Measurements from ENCODE around the gene ZNF565.
"Not testable (repeated sequence)": the region's sequence is repeated elsewhere in the genome, so short reads cannot be mapped to it uniquely, and the experiment has no call there.

The ZNF565 gene

DNA sequence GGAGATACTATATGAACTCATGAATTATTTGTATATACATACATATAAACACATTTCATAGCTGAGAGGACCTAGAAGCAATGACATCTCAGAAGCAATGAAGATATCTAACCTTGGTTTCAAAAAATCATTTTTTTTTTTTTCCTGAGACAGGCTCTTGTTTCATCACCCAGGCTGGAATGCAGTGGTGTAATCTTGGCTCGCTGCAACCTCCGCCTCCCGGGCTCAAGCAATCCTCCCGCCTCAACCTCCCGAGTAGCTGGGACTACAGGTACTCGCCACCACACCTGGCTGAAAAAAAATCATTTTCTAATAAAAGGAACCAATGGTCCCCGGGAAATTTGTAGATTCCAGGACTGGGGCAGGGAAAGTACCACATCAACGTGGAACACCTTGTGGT, 4.0 kb downstream of the ZNF565 start:
- no peak for DNase-seq

DNA sequence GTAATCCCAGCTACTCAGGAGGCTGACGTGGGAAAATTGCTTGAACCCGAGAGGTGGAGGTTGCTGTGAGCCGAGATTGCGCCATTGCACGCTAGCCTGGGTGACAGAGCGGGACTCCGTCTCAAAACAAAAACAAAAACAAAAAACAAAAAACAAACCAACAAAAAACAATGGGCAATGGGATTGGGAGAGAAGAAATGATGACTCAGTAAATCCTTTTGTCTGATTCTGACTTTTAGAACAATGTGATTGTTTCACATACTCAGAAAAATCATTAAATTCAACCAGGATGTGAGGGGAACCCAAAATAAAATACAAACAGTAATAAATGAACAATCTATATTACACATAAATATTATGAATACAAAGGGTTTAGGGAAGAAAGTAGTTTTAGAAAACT, 5.1 kb downstream of the ZNF565 start:
- no peak for DNase-seq

DNA sequence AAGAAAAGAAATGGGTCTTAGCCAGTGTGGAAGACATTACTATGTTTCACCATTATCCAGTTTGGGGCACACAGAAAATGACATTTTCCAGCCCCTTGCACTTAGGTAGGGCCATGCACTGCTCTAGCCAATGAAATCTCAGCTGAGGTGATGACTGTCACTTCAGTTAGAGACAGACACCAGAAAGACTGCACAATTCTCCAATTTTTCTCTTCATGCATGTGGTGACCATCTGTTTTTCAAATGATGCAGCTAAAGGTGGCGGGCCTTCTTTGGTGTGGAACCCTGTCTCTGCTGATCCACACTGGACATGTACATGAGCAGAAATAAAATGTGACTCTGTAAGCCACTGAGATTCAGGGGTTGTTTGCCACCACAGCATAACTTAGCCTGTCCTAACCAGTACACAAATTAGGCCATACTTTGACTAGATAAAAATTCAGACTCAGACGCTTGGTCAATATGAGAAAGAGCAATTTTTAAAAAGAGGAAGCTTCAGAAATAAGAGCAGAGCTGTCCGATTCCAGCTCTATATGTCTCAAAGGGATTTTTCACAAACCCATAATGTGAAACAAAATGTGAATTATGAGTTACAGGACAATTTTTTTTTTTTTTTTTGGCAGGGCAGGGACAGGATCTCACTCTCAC, 6.7 kb downstream of the ZNF565 start:
- no peak for DNase-seq

DNA sequence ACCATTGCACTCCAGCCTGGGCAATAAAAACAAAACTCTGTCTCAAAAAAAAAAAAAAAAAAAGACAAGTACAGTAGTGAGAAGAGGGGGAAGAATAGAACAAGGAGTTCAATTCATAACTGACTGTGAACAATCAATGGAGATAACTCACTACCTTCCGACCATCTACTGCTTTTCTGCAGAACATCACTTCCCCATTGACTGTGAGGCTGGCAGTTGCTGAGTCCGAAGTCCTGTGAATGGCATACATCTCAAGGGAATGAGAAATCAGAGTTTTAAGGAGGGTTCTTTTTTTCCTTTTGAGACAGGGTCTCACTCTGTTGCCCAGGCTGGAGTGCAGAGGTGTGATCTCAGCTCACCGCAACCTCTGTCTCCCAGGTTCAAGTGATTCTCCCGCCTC, 11.2 kb downstream of the ZNF565 start:
- no peak for DNase-seq

DNA sequence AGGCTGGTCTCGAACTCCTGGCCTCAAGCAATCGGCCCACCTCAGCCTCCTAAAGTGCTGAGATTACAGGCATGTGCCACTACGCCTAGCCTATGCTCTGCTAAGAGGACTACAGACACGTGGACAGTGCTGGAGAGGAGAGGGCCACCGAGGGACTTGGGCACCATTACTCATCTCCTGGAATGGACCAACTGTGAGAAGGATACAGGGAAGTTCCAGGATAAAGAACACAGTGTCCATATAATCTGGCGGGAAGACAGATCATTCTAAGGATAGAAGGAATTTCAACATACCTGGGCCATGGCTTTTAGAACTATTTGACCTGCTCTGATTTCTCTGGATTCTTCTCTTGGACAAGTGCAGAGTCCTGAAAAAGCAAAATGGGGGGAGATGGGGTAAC, 12.8 kb downstream of the ZNF565 start:
- DNase-seq = no peak

DNA sequence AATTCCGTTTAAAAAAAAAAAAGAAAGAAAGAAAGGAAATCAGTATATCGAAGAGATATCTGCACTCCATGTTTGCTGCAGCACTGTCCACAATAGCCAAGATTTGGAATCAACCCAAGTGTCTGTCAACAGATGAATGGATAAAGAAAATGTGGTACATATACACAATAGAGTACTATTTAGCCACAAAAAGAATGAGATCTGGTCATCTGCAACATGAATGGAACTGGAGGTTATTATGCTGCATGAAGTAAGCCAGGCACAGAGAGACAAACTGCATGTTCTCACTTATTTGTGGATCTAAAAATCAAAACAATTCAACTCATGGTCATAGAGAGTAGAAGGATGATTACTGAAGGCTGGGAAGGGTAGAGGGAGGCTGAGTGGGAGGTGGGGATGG, 16.3 kb downstream of the ZNF565 start:
- DNase-seq = no peak

DNA sequence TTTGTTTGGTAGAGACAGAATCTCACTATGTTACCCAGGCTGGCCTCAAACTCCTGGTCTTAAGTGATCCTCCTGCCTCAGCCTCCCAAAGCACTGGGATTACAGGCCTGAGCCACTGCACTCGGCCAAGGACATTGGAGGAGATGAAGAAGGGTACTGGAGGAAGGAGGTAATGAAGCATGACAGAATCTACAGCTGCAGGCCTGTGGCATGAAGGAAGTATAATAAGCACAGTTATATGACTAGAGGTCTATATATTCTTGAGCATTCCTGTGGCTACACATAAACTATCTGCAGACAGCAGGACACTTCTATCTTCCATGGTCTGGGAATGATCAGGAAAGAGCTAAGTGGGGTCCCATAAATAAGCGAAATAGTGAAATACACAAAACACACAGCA, 18.2 kb downstream of the ZNF565 start:
- no peak for DNase-seq

DNA sequence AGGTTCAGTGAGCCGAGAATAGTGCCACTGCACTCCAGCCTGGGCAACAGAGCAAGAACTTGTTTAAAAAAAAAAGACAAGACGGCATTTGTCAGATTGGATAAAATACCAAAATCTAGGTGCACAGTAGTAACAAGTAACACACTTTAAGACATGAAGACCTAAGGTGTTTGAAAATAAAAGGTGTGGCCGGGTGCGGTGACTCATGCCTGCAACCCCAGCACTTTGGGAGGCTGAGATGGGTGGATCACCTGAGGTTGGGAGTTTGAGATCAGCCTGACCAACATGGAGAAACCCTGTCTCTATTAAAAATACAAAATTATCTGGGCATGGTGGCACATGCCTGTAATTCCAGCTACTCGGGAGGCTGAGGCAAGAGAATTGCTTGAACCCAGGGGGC, 27.7 kb downstream of the ZNF565 start:
- not testable (repeated sequence) for DNase-seq

DNA sequence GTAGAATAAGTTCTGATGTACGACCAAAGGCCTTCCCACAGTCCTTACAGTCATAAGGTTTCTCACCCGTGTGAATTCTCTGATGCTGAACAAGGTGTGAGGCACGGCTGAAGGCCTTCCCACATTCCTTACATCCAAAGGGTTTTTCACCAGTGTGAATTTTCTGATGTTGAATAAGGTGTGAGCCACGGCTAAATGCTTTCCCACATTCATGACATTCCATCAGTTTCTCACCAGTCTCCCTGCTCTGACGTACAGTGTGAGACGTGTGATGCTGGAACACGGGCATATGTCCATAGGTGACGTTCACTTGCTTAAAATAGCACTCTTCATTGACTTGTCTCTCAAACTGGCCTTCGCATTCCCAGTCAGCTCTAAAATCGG, 31.2 kb downstream of the ZNF565 start:
- DNase-seq = no peak

DNA sequence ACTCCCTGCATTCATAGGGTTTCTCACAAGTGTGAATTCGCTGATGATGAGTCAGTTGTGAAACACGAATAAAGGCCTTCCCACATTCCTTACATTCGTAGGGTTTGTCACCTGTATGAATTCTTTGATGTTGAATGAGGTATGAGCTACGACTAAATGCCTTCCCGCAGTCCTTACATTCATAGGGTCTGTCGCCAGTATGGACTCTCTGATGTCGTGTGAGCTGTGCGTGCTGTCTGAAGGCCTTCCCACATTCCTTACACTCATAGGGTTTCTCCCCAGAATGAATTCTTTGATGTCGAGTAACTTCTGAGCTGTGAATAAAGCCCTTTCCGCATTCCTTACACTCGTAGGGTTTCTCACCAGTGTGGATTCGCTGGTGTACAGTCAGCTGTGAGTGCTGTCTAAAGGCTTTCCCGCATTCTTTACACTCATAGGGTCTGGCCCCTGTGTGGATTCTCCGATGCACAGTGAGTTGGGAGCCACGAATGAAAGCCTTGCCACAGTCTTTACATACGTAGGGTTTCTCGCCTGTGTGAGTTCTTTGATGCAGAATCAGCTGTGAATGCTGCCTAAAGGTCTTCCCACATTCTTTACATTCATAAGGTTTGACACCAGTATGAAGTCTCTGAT, 31.7 kb downstream of the ZNF565 start:
- no peak for DNase-seq

DNA sequence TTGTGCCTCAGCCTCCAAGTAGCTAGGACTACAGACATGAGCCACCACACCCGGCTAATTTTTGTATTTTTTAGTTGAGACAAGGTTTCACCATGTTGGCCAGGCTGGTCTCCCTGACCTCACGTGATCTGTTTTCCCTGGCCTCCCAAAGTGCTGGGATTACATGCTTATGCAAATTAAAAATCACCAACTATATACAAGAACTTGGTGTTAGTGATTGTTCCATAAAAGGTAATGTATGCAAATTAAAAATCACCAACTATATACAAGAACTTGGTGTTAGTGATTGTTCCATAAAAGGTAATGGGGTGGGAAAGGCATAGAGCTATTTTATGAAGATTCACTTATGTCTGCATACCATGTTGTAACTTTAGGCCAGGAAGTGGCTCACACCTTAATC, 35.4 kb downstream of the ZNF565 start:
- not testable (repeated sequence) for DNase-seq

DNA sequence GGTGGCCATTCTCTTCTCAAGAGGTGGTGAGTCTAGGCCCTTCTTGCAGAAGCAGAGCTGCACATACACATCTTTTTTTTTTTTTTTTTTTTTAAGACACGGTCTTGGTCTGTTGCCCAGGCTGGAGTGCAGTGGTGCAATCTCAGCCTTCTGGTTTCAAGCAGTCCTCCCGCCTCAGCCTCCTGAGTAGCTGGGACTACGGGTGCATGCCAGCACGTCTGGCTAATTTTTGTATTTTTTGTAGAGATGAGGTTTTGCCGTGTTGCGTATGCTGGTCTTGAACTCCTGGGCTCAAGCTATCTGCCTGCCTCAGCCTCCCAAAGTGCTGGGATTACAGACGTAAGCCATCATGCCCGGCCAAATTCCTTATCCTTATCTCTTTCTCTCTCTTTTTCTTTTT, 40.6 kb downstream of the ZNF565 start:
- DNase-seq = not testable (repeated sequence)

DNA sequence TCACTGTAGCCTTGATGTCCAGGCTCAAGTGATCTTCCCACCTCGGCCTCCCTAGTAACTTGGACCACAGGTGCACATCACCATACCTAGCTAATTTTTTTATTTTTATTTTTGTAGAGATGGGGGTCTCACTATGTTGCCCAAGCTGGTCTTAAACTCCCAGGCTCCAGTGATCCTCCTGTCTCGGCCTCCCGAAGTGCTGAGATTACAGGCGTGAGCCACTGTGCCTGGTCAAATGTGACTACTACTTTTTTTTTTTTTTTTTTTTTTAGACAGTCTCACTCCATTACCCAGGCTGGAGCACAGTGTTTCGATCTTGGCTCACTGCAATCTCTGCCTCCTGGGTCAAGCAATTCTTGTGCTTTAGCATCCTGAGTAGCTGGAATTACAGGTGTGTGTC, 41.6 kb downstream of the ZNF565 start:
- DNase-seq = no peak

DNA sequence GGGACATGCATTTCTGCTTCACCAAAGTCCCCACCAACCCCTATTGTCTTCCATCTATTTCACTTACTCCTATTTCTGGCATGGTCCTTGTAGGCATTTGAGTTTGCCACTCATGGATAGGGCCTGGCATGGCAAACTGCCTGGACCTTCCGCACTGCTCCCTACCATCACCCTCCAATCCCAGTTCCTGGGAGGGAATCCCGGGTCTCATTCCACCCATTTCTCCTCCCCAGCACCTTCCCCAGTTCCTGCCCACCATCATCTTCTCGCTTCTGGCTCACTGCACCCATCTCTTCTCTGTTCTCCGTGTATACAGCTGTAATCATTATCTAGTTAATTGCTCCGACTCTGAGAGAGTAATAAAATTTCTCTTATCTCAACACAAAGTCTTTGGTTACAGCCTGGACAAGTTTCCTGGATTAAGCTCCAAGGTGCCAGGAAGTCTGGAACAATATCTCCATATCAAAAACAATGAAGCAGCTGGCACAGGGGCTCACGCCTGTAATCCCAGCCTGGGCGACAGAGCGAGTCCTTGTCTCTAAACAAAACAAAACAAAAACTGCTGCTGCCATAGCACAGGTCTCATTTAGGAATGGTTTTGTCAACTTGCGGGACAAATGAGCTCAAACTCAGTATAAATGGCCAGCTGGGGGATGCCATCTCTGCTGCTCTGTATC, 45.2 kb downstream of the ZNF565 start:
- no peak for DNase-seq

DNA sequence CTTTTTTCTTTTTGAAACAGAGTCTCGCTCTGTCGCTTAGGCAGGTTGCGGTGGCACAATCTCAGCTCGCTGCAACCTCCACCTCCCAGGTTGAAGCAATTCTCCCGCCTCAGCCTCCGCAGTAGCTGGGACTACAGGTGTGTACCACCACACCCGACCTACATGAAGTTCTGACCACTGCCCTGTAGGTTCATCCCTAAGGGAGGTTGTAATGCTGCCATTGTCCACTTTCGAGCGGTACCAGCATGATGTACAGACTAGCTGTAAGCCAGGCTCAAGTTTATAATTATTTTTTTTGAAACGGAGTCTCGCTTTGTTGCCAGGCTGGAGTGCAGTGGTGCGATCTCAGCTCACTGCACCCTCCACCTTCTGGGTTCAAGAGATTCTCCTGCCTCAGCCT, 50.7 kb downstream of the ZNF565 start:
- DNase-seq = no peak

DNA sequence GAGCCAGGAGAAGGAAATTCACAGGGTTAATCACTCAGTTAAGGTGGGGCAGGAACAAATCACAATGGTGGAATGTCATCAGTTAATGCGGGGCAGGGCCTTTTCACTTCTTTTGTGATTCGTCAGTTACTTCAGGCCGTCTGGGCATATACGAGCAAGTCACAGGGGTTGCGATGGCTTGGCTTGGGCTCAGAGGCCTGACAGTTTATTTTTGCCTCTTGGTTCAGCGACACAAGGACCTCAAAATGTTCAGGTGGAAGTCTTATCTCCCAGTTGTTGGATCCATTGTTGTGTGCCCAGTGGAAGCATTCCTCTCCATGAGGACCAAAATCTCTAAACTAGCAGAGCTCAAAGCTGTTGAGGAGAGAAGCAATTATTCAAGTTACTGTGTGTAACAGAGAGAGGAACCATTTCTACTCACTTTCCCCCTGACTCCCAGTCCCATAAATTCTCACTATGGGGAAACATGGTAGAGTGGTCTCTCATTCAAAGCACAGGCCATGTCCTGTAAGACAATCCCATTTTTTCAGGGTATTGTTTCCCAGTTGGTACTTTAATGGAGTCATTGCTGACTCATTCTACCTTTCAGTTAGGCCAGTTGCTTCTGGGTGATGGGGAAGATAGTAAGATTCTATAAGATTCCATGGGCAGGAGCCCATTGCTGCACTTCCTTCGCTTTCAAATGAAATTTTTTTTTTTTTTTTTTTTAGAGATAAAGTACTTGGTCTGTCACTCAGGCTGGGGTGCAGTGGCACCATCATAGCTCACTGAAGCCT, 53.5 kb downstream of the ZNF565 start:
- DNase-seq = no peak

DNA sequence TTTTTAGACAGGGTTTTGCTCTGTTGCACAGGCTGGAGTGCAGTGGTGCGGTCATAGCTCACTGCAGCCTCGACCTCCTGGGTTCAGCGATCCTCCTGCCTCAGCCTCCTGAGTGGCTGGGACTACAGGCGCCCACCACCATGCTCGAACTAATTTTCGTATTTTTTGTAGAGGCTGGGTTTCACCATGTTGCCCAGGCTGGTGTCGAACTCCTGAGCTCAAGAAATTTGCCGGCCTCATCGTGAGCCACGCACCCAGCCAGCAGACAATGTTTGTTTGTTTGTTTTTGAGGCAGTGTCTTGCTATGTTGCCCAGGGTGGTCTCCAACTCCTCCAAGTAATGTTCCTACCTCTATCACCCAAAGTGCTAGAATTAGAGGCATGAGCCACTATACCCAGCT, 61.3 kb downstream of the ZNF565 start:
- DNase-seq = no peak

DNA sequence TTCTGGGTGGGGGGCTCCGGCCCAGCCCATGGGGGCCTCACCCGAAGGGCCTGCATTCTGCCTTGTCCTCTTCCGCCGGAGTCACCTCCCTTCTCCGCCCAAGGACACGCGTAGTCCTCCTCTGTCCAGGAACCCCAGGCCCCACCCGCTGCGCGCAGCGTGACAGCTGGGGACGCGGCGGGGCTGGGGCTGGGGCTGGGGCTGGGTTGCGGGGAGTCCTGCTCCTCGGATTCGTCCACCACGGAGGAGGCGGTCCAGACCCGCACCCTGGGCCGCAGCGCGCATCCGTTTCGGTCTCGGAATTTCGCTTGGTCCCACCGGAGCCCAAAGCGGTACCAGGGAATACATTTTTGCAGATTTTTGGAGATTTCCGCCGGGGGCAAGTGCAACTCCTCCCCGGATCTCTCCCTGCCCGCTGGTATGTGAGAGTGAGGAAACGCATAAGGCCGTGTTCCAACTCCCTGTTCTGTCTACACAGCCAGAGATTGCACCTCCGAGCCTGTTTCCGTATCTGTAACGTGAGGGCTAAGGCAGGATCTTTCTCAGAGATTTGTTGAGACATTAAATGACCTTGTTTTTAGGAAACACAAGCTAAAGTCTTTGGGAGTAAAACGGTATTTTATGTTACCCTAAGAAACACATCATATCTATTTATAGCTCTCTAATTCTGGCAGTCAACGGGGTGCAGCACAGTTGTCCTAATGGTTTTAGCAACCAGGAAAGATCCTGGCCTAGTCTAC, 61.9 kb downstream of the ZNF565 start, which contains the start of gene COX7A1:
TSS of gene COX7A1 (minus strand) at position 96 of the 740 bp plus-strand sequence. CDS start at position 56, 40 bp downstream.
- DNase-seq = no peak

DNA sequence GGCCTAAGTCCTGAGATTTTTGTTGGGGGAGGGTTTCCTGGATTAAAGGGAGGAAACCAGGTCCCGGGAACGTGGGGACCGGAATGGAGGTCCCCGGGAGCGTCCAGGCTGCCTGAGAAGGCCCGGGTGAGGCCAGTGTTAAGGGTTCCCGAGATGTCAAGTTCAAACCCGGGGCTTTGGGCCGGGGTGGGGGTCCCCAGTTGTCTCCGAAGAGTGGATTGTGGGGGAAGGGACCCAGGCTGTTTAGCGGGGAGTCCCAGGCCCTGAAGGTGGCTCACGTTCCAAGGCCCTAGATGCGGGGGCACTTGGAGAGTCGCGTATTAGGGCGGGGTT, 62.5 kb downstream of the ZNF565 start:
- DNase-seq = no peak

DNA sequence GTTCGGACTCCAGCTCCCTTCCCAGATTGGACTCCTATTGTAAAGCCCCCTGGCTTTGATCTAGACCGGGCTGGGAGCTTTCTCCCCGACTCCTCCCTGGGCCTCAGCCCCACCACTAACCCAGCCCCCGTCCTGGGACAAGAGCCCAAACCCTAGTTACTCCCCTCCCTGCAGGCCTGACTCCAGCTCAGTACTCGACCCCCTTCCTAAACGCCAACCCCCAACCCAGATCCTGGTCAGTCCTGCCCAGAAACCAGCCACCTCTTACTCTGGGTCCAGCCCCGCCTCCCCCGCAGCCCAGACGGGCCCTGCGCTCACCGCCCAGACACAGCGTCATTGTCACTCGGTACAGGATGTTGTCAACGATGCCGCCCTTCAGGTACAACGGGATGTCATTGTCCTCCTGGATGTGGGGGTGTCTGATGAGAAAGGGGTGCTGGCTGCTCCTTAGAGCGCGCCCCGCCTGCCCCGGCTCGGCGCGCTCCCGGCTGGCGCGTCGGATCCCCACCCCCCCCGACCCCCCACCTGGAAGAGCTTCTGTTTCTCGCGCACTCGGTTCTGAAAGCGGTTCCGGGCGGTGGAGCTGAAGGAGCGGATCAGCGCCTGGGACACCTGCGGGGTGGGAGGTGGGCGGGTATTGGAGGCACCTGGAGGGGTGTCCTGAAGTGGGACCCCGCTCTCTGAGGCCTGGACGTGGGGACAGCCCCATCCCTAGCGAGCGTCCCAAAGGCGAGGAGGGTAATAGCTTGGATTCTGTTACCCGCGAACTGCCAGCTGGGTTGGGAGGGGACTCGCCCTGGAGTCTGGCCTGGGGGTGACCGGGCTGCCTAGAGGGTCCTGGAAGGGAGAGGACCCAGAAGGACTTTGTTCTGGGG, 63.1 kb downstream of the ZNF565 start:
- no peak for DNase-seq

DNA sequence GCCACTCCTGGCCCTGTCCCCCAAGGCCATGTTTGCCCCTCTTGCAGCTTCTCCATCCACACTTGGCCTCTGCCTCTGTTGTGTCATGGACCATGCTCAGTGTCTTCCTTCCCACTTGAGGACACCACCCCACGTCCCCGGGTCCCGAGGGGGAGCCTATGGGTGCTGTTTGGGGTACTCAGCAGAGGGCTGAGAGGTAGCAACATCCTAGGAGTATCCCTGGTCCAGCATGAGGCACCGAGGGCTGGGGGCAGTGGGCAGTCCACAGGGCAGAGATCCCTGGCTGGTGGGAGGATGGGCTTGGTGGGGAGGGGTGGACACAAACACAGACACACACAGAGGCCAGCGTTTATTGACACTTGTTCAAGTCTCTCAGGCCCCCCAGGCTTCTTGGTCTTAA, 63.9 kb downstream of the ZNF565 start:
- no peak for DNase-seq

All from amniotic stem cell (primary cell).